ENCODE measurements around the gene AUNIP. TPM values are rescaled to one million over a fixed set of nuclear protein-coding genes. Genes with fewer than 3 reads are reported as not detected.

The AUNIP gene
- total and polyA plus RNA-seq, 5 donors from 2014 or later = 0.15 to 0.26 (median 0.20) TPM; not detected in 2

DNA sequence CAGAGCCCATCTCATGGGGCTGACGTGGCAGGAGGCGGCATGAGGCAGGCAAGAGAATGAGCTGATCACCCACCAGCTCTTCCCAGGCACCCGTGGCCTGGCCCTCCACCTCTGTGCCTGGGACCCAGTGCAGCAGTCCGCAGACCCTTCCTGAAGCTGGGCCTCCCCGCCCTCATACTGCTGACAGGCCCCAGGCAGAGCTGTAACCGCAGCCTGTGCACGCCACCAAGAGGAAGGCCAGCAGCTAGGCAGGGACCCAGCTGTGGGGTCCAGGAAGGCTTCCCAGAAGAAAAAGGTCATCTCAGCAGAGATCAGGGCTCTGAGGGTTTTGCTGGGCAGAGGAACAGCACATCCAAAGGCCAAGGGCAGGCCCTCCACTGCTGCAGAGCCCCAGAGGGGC, 49.3 kb downstream of the AUNIP start:
- DNase-seq = no peak
- Histone ChIP-seq H3K4me1 (ENCODE audit: control insufficient read depth, insufficient read depth, low read length, poor library complexity, severe bottlenecking) (peaks cover 5% of the 10 kb centered on the region), H3K4me3 (ENCODE audit: low read depth, low read length) (no peak overlapping the region), H3K27ac (ENCODE audit: insufficient read depth, low read length, poor library complexity, severe bottlenecking) (no peak overlapping the region), H3K36me3 (ENCODE audit: control insufficient read depth, insufficient read depth, low read length) (peaks cover 4% of the 10 kb centered on the region), H3K9me3 (ENCODE audit: control insufficient read depth in 2 of 2, low read length in 2 of 2) (no peaks in the 10 kb centered on the region), H3K27me3 (ENCODE audit: control insufficient read depth, insufficient read depth, low read length) (no peaks in the 10 kb centered on the region)
- Mint-ChIP-seq H3K9me3 (peaks cover 0 to 2% (median 0%) of the 10 kb centered on the region in 7 donors), H3K4me1 (peaks cover 0 to 16% (median 5%) of the 10 kb centered on the region in 4 donors), H3K27ac (peak overlapping the region in 2 of 3 donors; percentile 11 to 20), H3K4me3 (no peak overlapping the region), H3K27me3 (peaks cover 4% of the 10 kb centered on the region), H3K36me3 (peaks cover 23% of the 10 kb centered on the region)
- no peak for ATAC-seq (ENCODE audit: low read depth in 2 of 2)

DNA sequence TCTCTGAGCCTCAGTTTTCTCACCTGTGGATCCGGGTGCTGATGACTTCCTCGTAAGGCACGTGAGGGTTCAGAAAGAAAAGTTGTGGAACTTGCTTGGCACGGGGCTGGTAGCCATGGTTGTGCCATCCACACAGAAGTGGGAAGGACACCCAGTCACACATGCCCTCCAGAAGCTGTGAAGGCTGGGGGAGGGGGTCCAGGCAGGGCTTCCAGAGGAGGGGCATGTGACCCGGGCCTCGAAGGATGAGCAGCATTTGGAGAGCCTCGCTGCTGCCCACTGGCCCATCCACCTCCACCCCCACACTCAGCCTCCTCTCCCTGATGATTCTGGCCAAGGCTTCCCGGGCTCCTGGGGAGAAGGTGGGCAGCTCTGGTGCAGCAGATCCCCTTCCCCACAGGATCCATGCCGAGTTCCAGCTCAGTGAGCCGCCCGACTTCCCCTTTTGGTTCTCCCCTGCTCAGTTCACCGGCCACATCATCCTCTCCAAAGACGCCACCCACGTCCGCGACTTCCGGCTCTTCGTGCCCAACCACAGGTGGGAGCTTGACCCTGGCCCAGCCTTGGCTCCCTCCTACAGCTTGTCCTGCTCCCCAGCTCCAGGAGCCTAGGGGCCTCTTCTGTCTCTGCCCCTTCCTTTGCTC, 49.9 kb downstream of the AUNIP start:
- H3K27ac ChIP-seq (ENCODE audit: insufficient read depth, low read length, poor library complexity, severe bottlenecking) = no peak overlapping the region
- no peak overlapping the region for H3K27ac Mint-ChIP-seq
- H3K4me3 ChIP-seq (ENCODE audit: low read depth, low read length) = no peak overlapping the region
- H3K4me1 Mint-ChIP-seq = peaks cover 0 to 20% (median 6%) of the 10 kb centered on the region in 4 donors
- peaks cover 24% of the 10 kb centered on the region for H3K36me3 Mint-ChIP-seq
- H3K4me1 ChIP-seq (ENCODE audit: control insufficient read depth, insufficient read depth, low read length, poor library complexity, severe bottlenecking) = peaks cover 5% of the 10 kb centered on the region
- H3K9me3 ChIP-seq (ENCODE audit: control insufficient read depth in 2 of 2, low read length in 2 of 2) = no peaks in the 10 kb centered on the region
- peaks cover 10% of the 10 kb centered on the region for H3K27me3 Mint-ChIP-seq
- ATAC-seq (ENCODE audit: low read depth in 2 of 2) = no peak
- DNase-seq = no peak
- no peaks in the 10 kb centered on the region for H3K27me3 ChIP-seq (ENCODE audit: control insufficient read depth, insufficient read depth, low read length)
- no peak overlapping the region for H3K4me3 Mint-ChIP-seq
- H3K9me3 Mint-ChIP-seq = peaks cover 0 to 2% (median 0%) of the 10 kb centered on the region in 7 donors
- H3K36me3 ChIP-seq (ENCODE audit: control insufficient read depth, insufficient read depth, low read length) = peaks cover 4% of the 10 kb centered on the region

DNA sequence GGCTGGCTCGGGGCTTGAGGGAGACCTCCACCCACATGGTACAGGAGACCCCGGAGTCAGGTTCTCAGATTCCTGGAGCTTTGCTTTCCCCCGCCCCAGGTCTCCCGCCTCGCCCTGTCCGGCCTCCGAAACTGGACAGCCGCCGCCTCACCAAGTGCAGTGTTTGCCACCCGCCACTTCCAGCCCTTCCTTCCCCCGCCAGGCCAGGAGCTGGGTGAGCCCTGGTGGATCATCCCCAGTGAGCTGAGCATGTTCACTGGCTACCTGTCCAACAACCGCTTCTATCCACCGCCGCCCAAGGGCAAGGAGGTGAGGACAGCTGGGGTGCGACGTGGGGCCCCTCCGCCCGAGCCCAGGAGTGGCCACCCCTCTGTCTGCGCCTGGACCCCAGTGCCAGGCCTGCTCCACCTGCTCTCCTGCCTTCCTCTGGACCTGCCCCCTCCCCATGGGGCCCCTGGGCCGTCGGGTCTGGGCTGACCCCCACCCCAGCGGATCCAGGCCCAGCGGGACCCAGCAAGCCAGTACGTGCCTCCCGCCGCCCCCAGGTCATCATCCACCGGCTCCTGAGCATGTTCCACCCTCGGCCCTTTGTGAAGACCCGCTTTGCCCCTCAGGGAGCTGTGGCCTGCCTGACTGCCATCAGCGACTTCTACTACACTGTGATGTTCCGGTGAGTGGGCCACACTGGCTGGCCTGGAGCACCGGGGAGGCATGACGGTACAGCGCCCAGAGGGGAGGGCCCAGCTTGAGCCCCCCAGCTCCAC, 50.6 kb downstream of the AUNIP start:
- no peak for ATAC-seq (ENCODE audit: low read depth in 2 of 2)
- H3K27ac Mint-ChIP-seq = no peak overlapping the region
- no peaks in the 10 kb centered on the region for H3K27me3 ChIP-seq (ENCODE audit: control insufficient read depth, insufficient read depth, low read length)
- H3K27ac ChIP-seq (ENCODE audit: insufficient read depth, low read length, poor library complexity, severe bottlenecking) = no peak overlapping the region
- H3K9me3 Mint-ChIP-seq = peaks cover 0 to 2% (median 0%) of the 10 kb centered on the region in 7 donors
- H3K9me3 ChIP-seq (ENCODE audit: control insufficient read depth in 2 of 2, low read length in 2 of 2) = no peaks in the 10 kb centered on the region
- peaks cover 24% of the 10 kb centered on the region for H3K36me3 Mint-ChIP-seq
- no peak for DNase-seq
- H3K4me3 Mint-ChIP-seq = no peak overlapping the region
- peaks cover 0 to 24% (median 7%) of the 10 kb centered on the region in 4 donors for H3K4me1 Mint-ChIP-seq
- H3K4me1 ChIP-seq (ENCODE audit: control insufficient read depth, insufficient read depth, low read length, poor library complexity, severe bottlenecking) = peaks cover 5% of the 10 kb centered on the region
- H3K4me3 ChIP-seq (ENCODE audit: low read depth, low read length) = no peak overlapping the region
- peaks cover 10% of the 10 kb centered on the region for H3K27me3 Mint-ChIP-seq
- H3K36me3 ChIP-seq (ENCODE audit: control insufficient read depth, insufficient read depth, low read length) = peaks cover 4% of the 10 kb centered on the region

DNA sequence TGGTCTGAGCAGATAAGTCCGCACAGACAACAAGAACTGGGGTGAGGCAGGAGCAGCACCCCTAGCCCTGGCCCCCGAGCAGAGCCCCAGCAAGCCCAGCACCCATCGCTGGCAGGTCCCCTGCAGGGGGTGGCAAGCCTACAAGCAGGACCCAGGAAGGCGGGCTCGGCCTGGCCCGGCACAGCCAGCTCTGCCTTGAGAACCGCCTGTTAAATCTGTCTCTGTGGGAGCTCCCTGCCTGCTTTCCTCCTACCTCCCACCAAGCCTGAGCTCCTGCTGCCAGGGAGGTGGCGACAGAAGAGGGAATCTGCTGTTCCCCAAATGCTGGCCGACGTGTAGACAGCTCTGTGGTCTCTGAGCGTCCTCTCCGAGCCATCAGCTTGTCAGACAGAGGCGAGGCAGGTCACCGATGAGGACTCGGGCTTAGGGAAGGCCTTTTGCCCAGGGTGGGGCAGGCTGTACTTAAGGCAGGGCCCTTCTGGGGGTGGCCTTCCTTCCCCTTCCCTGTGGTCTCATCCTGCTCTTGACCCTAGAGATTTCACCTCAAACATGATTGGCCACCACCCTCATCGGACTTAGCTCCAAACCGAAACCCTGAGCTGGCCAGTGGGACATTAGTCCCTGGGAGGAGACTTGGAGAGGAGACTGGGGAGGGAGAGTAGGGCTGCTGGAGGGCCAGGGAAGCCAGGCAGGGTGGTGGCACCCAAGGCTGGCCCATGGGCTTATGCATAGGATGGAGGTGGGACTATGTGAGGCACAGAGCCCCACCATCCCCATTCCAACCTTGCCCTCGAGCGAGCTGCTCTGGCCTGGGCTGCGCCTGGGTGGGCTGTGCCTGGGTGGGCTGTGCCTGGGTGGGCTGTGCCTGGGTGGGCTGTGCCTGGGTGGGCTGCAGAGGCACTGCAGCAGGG, 51.5 kb downstream of the AUNIP start:
- Histone ChIP-seq H3K27me3 (ENCODE audit: control insufficient read depth, insufficient read depth, low read length) (no peaks in the 10 kb centered on the region), H3K4me3 (ENCODE audit: low read depth, low read length) (no peak overlapping the region), H3K4me1 (ENCODE audit: control insufficient read depth, insufficient read depth, low read length, poor library complexity, severe bottlenecking) (peaks cover 13% of the 10 kb centered on the region), H3K27ac (ENCODE audit: insufficient read depth, low read length, poor library complexity, severe bottlenecking) (no peak overlapping the region), H3K36me3 (ENCODE audit: control insufficient read depth, insufficient read depth, low read length) (peaks cover 4% of the 10 kb centered on the region), H3K9me3 (ENCODE audit: control insufficient read depth in 2 of 2, low read length in 2 of 2) (no peaks in the 10 kb centered on the region)
- Mint-ChIP-seq H3K4me1 (peaks cover 0 to 31% (median 12%) of the 10 kb centered on the region in 4 donors), H3K36me3 (peaks cover 20% of the 10 kb centered on the region), H3K27me3 (peaks cover 10% of the 10 kb centered on the region), H3K4me3 (no peak overlapping the region), H3K9me3 (peaks cover 0 to 2% (median 0%) of the 10 kb centered on the region in 7 donors), H3K27ac (no peak overlapping the region)
- ATAC-seq (ENCODE audit: low read depth in 2 of 2) = no peak
- DNase-seq = no peak

GRCh38 chr1:25806418-25806817, 52.8 kb downstream of the AUNIP start:
- no peak for ATAC-seq (ENCODE audit: low read depth in 2 of 2)
- no peak overlapping the region for H3K27ac ChIP-seq (ENCODE audit: insufficient read depth, low read length, poor library complexity, severe bottlenecking)
- H3K4me1 Mint-ChIP-seq = peaks cover 0 to 43% (median 22%) of the 10 kb centered on the region in 4 donors
- H3K36me3 ChIP-seq (ENCODE audit: control insufficient read depth, insufficient read depth, low read length) = peaks cover 4% of the 10 kb centered on the region
- H3K27me3 Mint-ChIP-seq = peaks cover 10% of the 10 kb centered on the region
- no peaks in the 10 kb centered on the region for H3K27me3 ChIP-seq (ENCODE audit: control insufficient read depth, insufficient read depth, low read length)
- no peaks in the 10 kb centered on the region for H3K9me3 ChIP-seq (ENCODE audit: control insufficient read depth in 2 of 2, low read length in 2 of 2)
- no peak overlapping the region for H3K4me3 ChIP-seq (ENCODE audit: low read depth, low read length)
- peaks cover 21% of the 10 kb centered on the region for H3K4me1 ChIP-seq (ENCODE audit: control insufficient read depth, insufficient read depth, low read length, poor library complexity, severe bottlenecking)
- H3K27ac Mint-ChIP-seq = no peak overlapping the region
- DNase-seq = no peak
- H3K36me3 Mint-ChIP-seq = peaks cover 20% of the 10 kb centered on the region
- H3K4me3 Mint-ChIP-seq = no peak overlapping the region
- no peaks in the 10 kb centered on the region for H3K9me3 Mint-ChIP-seq

DNA sequence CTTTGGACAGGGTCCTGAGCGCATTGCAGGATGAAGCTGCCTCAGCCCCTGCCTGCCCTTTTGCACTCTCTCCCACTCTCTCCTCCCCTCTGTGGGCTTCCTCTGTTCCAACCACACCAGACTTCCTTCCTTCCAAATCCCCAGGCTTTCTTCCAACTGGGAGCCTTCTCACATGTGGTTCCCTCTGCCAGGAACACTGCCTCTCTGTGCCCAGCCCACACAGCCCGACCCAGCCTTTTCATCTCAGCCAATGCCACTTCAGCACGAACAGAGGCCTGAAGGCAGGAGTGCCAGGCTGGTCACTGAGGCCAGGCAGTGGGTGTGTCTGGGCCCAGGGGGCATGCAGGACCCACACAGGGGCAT, 53.4 kb downstream of the AUNIP start:
- Mint-ChIP-seq H3K4me3 (no peak overlapping the region), H3K27ac (peak overlapping the region in 1 of 3 donors; percentile 60), H3K27me3 (peaks cover 10% of the 10 kb centered on the region), H3K4me1 (peaks cover 0 to 45% (median 21%) of the 10 kb centered on the region in 4 donors), H3K36me3 (peaks cover 20% of the 10 kb centered on the region), H3K9me3 (no peaks in the 10 kb centered on the region)
- Histone ChIP-seq H3K27me3 (ENCODE audit: control insufficient read depth, insufficient read depth, low read length) (no peaks in the 10 kb centered on the region), H3K27ac (ENCODE audit: insufficient read depth, low read length, poor library complexity, severe bottlenecking) (no peak overlapping the region), H3K4me3 (ENCODE audit: low read depth, low read length) (no peak overlapping the region), H3K9me3 (ENCODE audit: control insufficient read depth in 2 of 2, low read length in 2 of 2) (no peaks in the 10 kb centered on the region), H3K36me3 (ENCODE audit: control insufficient read depth, insufficient read depth, low read length) (peaks cover 4% of the 10 kb centered on the region), H3K4me1 (ENCODE audit: control insufficient read depth, insufficient read depth, low read length, poor library complexity, severe bottlenecking) (peaks cover 21% of the 10 kb centered on the region)
- DNase-seq (no peak), ATAC-seq (ENCODE audit: low read depth in 2 of 2) (no peak)

GRCh38 chr1:25804964-25805862, 54.0 kb downstream of the AUNIP start:
- no peaks in the 10 kb centered on the region for H3K9me3 ChIP-seq (ENCODE audit: control insufficient read depth in 2 of 2, low read length in 2 of 2)
- DNase-seq = no peak
- ATAC-seq (ENCODE audit: low read depth in 2 of 2) = no peak
- no peak overlapping the region for H3K4me3 ChIP-seq (ENCODE audit: low read depth, low read length)
- H3K27me3 ChIP-seq (ENCODE audit: control insufficient read depth, insufficient read depth, low read length) = no peaks in the 10 kb centered on the region
- Mint-ChIP-seq H3K4me3 (no peak overlapping the region), H3K27ac (peak overlapping the region in 2 of 3 donors; percentile 26 to 60), H3K36me3 (peaks cover 20% of the 10 kb centered on the region), H3K4me1 (peaks cover 0 to 46% (median 18%) of the 10 kb centered on the region in 4 donors), H3K27me3 (peaks cover 10% of the 10 kb centered on the region), H3K9me3 (no peaks in the 10 kb centered on the region)
- H3K36me3 ChIP-seq (ENCODE audit: control insufficient read depth, insufficient read depth, low read length) = peaks cover 4% of the 10 kb centered on the region
- peaks cover 24% of the 10 kb centered on the region for H3K4me1 ChIP-seq (ENCODE audit: control insufficient read depth, insufficient read depth, low read length, poor library complexity, severe bottlenecking)
- H3K27ac ChIP-seq (ENCODE audit: insufficient read depth, low read length, poor library complexity, severe bottlenecking) = no peak overlapping the region

Measured in CD4-positive, CD25-positive, alpha-beta regulatory T cell (primary cell).